AG10803 (cell line): ENCODE data around the gene RPGRIP1L.
A peak's percentile ranks its signal among the peaks of the same experiment; 100 is the strongest.

ENCODE experiments used
- DNase-seq: peaks from one replicate; pipeline ENCODE4 v3.0.0; 2010; ENCODE audit warnings: low read depth
- H3K4me3 ChIP-seq: 2 replicates; pipeline ENCODE4 v1.5.1; 2011; ENCODE audit warnings: mild to moderate bottlenecking, low read length, control low read depth
- TF ChIP-seq, protein P1 (sequence below): conservative IDR thresholded peaks from 2 replicates; pipeline ENCODE4 v1.5.1; 2011; ENCODE audit warnings: mild to moderate bottlenecking, low read length, control low read depth, inconsistent platforms

The RPGRIP1L gene

DNA sequence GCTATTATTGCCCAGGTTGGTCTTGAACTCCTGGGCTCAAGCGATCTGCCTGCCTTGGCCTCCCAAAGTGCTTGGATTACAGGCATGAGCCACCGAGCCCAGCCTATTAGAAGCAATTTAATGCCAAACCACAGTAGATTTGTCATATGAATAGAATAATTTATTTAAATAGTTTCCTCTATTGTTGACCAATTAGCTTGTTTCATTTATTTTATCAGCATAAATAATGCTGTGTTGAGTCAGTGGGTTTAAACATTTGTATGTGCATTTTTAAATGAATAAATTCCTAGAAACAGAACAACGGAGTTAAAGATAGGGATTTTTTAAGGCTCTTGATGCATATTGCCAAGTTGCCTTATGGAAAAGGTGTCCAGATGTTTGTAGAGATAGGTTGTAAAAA is 27.0 kb upstream of the RPGRIP1L start:
- no peak for DNase-seq
- H3K4me3 ChIP-seq: no peak overlapping the region
- TF ChIP-seq, protein P1, sequence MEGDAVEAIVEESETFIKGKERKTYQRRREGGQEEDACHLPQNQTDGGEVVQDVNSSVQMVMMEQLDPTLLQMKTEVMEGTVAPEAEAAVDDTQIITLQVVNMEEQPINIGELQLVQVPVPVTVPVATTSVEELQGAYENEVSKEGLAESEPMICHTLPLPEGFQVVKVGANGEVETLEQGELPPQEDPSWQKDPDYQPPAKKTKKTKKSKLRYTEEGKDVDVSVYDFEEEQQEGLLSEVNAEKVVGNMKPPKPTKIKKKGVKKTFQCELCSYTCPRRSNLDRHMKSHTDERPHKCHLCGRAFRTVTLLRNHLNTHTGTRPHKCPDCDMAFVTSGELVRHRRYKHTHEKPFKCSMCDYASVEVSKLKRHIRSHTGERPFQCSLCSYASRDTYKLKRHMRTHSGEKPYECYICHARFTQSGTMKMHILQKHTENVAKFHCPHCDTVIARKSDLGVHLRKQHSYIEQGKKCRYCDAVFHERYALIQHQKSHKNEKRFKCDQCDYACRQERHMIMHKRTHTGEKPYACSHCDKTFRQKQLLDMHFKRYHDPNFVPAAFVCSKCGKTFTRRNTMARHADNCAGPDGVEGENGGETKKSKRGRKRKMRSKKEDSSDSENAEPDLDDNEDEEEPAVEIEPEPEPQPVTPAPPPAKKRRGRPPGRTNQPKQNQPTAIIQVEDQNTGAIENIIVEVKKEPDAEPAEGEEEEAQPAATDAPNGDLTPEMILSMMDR: no peak

DNA sequence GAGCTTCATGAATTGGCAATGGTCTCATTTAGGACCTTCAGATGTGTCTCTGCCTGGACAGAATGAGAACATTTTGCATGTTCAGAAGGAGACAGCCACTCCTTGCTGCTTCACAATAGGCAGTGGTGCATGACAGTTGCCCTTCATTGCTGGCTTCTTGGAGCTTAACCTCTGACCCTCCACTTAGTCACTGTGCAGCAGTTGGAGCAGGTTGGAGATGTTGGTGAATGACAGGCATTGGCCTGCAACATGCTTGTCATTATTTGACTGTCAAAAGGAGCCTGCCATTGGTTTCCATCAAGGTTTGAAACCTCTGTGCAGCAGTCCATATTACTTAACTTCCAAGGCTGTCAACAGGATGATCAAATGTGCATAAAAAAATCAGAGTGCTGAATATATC is 23.0 kb upstream of the RPGRIP1L start:
- TF ChIP-seq, protein P1: no peak
- H3K4me3 ChIP-seq: no peak overlapping the region
- DNase-seq: no peak

DNA sequence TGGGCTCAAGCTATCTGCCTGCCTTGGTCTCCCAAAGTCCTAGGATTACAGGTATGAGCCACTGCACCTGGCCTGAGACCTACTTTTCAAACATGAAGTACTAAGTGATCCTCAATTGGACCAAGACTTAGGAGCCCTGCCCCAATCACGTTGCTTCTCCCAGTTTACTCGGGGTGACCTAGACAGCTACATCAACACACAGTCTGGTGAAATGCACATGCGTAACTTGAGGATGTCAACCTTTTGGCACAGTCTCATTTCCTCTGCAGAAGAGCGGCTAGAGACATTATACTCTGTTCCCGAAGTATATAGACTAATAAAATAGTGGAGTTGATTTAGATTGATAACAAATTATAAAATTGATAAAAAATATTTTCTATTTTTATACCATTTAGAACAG is 17.4 kb upstream of the RPGRIP1L start:
- DNase-seq: no peak
- TF ChIP-seq, protein P1: no peak
- no peak overlapping the region for H3K4me3 ChIP-seq

DNA sequence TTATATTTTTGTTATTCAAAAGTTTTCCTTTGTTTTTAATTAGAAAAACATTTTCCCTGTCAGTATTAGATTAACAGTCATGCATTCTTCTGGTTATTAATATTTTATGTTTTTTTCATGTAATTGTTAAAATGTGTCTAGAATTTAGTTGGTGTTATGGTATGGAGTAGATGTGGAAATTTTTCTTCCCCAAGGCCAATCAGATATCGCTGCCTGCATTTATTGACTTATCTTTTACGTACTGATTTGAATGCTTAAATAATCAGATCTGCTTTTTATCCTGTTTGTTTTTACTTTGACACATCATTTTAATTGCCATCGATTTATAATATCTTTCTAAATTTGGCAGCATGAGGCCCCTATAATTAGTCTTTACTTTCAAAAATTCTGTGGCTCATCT is 13.9 kb upstream of the RPGRIP1L start:
- DNase-seq: no peak
- no peak overlapping the region for H3K4me3 ChIP-seq
- TF ChIP-seq, protein P1: no peak

DNA sequence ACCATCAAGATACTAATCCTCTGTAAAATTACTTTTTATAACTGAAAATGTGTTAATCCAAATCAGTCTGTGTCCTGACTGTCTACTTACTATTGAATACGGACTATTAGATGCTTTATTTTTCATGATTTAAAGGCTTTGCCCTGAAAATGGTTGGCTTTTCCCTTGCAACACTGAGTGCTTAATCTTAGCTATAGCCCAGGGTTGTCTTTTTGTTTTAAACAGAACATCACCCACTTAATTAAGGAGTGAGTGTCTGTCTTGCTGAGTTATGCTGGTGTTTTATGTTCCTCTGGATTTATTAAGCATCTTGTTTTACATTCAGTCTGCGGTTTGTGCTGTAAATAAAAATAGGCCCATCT is 11.3 kb upstream of the RPGRIP1L start:
- DNase-seq: no peak
- TF ChIP-seq, protein P1: no peak

DNA sequence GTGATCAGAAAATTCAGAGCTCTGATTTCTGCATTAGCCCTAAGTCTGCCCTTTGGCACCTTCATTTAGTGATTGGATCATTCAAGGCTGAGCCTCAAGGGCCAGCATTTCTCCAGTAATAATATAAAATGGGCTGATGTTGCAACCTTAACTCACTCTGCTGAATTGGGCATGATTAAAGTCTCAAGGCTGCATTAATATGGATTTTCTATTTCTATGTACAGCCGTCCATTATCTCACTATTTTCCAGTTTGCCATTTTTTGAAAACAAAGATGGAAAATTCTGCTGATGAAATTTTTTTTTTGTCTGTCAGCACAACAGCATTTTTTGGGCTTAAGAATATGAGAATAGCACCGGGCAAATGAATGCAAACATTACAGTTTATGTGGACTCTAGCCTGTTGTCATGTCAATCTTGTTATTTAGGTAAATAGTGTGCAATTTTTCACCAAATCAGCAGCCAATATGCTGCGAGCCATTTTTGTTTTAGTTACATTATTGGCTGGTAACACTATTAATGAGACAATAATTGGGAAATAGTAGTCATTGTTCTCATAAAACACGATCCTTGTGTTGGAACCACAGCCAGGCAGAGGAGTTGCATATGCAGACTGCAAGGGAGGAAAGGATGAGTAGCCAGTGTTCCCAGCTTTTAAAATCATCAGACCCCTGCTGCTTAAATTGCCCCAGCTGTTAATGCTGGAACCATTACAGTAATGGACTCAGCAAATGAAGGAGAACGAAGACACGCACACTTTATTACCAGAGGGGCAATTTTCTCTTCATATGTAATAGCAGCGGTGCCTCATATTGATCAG is 10.8 kb upstream of the RPGRIP1L start:
- DNase-seq: peak; percentile 82
- H3K4me3 ChIP-seq: no peak overlapping the region
- TF ChIP-seq, protein P1: no peak

More for the DNA sequence above, 11.3 kb upstream of the RPGRIP1L start:
- no peak overlapping the region for H3K4me3 ChIP-seq

DNA sequence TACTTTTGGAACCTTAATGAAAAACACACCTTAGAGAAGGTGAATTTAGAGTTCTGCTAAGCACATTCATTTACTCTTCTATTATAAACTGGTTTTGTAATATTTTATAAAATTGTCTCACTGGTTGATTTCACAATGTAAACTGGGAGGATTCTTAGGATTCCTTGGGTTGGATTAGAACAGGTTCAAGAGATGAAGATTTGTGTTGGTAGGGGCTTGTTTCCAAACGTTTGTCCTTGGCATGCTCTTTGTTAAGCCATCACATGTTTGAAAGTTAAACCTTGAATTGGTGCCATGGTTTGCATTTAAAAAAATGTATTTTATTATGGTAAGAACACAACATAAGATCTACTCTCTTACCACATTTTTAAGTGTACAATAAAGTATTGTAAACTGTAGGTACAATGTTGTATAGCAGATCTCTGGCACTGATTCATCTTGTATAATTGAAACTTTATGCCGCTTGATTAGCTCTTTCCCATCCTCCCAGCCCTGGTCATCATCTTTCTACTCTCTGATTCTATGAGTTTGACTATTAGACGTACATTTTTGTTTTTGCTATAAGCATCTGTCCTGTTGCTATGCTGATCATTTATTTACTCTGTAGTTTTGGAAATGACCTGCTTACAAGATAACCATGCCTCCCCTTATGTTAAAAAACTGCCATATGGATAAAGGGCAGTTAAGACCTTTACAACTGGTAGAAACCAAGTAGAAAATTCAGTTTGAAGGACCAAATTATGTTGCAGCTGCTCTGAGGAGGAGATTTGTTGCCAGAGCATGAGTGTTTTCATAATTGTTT is 9.9 kb upstream of the RPGRIP1L start:
- peak; percentile 78 for DNase-seq
- no peak overlapping the region for H3K4me3 ChIP-seq
- TF ChIP-seq, protein P1: no peak
